Ishikawa (cell line): Measurements from ENCODE around the gene SERINC5.

Source experiments
- CEBPB ChIP-seq: IDR thresholded peaks from 2 replicates; pipeline ENCODE4 v1.6.1; 2012
- CREB1 ChIP-seq: IDR thresholded peaks from 2 replicates; pipeline ENCODE4 v1.6.1; 2012; ENCODE audit warnings: low read depth
- EP300 ChIP-seq: IDR thresholded peaks from 2 replicates; pipeline ENCODE4 v1.6.1; 2012; ENCODE audit warnings: borderline replicate concordance
- NFIC ChIP-seq: IDR thresholded peaks from 2 replicates; pipeline ENCODE4 v1.6.1; 2012
- RAD21 ChIP-seq: IDR thresholded peaks from 2 replicates; pipeline ENCODE4 v1.6.1; 2012; ENCODE audit warnings: low read depth
- TAF1 ChIP-seq: IDR thresholded peaks from 2 replicates; pipeline ENCODE4 v1.6.1; 2012; ENCODE audit warnings: low read depth, mild to moderate bottlenecking
- TEAD4 ChIP-seq: IDR thresholded peaks from 2 replicates; pipeline ENCODE4 v1.6.1; 2012

DNA sequence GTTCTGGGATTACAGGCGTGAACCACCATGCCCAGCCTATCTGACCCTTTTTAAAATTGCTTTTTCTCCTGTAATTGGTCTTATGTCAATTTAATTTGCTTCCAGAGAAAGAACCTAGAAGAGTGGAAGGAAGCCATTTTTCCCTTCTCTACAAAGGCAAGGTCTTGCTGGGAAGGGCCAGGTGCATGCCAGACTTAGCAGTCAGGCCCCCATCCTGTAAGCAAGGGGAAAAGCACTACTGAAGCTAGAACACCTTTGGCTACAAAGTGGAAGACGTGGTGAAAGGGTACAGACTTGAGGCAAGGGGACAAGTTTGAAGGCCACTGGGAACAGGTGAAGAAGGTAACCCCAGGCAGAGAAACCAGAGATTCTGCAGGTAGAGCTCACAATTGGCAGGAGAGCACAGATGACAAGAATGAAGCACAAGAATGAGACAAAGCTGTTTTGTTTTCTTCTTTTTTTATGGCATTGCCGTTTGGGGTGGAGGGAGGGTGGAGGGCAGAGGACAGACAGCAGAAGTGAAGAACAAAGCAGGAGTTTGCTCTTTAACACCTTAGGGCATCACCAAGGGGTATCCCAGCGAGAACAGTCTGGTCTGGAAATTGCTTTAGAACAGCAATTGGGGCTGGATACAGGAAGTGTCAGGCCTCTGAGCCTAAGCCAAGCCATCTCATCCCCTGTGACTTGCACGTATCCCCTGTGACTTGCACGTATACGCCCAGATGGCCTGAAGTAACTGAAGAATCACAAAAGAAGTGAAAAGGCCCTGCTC is 72.9 kb downstream of the SERINC5 start:
- no peak for TF ChIP-seq EP300
- no peak for TF ChIP-seq CREB1
- TF ChIP-seq TAF1, result no peak
- no peak for TF ChIP-seq RAD21
- TF ChIP-seq NFIC, result no peak
- TF ChIP-seq CEBPB, result no peak
- no peak for TF ChIP-seq TEAD4
